ENCODE data around the gene PTK6.
"Not testable (repeated sequence)": the region's sequence is repeated elsewhere in the genome, so short reads cannot be mapped to it uniquely, and the experiment has no call there.

PTK6 gene

GRCh38 chr20:63529861-63530787 is 7.1 kb downstream of the PTK6 start:
- no peak for DNase-seq (ENCODE audit: low read depth)

DNA sequence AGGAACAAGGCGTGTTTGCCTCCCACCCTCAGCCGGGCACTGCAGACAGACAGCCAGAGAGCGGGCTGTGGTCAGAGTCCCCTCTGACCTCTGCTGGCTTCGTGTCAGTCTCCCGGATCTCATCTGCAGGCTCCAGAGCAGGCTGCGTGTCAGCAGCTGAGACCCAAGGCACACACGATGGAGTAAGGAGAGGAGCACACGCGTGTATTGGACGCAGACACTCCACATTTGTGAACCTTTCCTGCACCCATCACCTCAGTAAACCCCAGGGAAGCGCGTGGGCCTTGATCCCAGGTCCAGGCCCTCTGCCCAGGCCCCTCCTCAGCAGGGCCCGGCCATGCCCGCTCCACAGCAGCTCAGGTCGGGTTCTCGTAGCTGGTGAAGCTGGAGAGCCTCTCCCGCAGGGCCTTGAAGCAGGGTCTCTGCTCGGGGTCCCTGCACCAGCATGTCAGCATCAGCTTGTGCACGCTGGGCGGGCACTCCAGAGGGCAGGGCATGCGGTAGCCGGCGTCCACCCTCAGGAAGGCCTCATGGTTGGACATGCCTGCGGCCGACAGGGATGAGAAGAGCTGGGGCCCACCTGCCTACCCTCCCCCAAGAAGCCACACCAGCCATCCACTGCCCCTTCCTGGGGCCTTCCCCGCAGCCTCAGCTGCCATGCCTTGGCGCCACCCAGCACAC is 7.9 kb downstream of the PTK6 start:
- DNase-seq (ENCODE audit: low read depth) = no peak

- no peak for DNase-seq (ENCODE audit: low read depth)
Measured at GRCh38 chr20:63527184-63527583, 10.0 kb downstream of the PTK6 start.

DNA sequence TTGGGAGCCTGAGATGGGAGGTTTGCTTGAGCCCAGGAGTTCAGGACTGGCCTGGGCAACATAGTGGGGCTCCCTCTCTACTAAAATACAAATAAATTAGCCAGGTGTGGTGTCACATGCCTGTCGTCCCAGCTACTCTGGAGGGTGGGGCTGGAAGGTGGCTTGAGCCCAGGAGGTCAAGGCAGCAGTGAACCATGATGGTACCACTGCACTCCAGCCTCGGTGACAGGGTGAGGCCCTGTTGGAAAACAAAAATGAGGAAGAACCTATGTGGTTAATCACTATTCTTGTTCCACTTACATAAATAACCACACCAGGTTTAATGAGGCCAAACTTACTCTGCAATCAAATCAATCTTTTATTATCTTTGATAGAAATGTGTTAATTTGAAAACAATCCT is 11.2 kb downstream of the PTK6 start:
- no peak for DNase-seq (ENCODE audit: low read depth)

GRCh38 chr20:63525185-63525584 is 12.0 kb downstream of the PTK6 start:
- no peak for DNase-seq (ENCODE audit: low read depth)

DNA sequence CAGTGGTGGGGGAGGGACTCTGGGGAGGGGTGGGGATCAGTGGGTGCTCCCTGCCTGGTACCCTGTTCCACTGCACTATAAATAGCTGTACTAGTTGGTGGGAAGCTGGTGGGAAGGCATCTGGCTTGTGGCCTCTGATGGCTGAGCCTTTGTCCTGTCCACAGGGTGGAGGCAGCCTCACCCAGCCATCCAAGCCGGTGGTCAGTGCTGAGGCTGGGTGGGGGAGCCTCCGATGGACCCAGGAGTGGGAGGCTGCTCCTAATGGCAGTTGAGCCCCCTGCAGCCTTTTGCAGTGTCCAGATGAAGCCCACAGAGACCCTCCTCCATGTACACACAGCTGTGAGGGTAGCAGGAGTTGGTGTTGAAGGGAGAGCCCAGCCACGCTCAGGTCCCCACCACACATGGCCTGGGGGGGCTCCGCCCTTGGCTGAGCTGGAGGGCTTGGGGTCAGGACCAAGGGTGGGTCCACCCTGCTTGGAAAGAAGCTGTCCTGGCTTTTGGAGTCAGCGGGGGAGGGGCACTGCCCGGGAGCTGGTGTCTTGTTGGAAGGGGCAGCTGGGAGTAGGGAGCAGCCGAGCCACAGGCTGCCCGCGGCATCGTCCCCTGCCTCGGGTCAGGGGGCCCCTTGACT is 14.1 kb downstream of the PTK6 start:
- DNase-seq (ENCODE audit: low read depth) = no peak

DNA sequence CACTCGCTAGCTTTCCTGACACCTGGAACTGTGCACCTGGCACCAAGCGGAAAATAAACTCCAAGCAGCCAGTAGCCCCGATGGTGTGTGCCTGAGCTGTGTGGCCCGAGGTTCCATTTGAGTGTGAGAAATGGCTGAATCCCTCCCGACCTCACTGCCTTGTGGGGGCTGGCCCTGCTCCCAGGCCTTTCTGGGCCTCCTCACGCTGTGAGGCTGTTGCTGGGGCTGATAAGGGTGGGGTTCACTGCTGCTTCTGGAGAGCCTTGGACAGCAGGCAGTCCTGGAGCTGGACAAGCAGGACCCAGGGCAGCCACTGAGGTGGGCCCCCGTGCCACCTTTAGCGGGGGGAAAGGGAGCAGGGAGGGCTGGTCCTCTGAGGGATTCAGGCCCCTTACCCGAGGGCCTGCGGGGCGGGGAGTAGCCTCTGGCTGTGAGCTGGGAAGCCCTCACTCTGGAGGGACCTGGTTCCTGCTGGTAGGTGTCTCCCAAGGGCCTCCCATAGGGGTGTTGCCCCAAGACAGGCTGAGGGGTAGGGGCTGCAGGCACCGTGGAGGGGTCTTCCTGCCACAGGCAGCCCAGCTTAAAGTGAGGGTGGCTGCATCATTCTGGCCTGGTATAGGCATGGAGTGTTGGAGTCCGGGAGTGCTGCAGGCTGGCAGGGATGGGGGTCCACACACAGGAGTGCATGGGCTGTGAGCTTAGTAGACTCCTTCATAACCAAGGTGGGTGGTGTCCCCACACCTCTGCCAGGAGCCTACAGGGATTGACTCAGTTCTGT is 14.9 kb downstream of the PTK6 start:
- DNase-seq (ENCODE audit: low read depth) = no peak

GRCh38 chr20:63521602-63522001 is 15.6 kb downstream of the PTK6 start:
- DNase-seq (ENCODE audit: low read depth) = no peak

DNA sequence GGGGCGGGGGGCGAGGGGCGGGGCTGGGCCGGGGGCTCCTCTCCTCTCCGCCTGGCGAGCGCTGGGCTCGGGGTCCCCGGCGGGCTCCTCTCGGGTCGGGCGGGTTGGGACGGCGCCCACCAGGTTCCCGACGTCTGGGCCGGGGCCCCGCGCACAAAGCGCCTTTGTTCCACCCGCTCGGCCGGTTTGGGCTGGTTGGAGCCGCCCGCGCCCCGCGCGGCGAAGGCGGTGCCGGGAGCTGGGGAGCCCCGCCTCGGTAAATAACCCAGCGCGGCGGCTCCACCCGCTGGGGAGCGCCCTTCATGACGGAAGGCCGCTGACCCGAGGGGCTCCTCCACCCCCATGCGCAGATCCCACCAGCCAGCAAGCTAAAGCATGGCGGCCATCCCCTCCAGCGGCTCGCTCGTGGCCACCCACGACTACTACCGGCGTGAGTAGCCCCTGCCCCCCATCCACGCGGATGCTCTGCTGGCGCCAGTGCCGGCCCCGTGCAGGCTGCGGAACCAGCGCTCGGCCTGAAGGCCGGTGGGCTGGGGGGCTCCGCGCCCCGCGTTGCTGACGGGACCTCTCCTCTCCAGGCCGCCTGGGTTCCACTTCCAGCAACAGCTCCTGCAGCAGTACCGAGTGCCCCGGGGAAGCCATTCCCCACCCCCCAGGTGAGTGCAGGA is 16.1 kb downstream of the PTK6 start:
- DNase-seq (ENCODE audit: low read depth) = peak; percentile 68

DNA sequence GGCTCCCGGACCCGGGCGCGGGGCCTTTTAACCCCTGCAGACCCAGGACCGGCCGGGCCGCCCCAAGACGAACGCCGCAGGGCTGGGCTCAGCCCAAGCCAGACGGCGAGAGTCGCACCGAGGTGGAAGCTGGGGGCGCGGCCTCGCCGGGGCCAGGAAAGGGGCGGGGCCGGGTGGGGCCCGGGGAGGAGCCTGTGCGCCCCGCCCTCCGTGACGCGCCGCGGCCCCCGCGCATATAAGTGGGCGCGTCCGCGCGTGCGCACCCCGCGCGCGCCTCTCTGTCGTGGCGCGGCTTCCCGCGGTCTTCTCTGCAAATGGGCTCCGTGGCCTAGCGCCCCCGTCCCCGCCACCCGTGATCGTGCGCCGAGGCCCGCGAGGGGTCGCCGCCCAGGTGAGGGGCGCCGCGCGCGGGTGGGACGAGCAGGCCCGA is 16.7 kb downstream of the PTK6 start, which contains the start of gene PPDPF:
TSS of gene PPDPF (plus strand) at position 262 of the 430 bp plus-strand sequence. CDS start 544 bp downstream, outside the sequence.
- DNase-seq (ENCODE audit: low read depth) = peak; percentile 84

DNA sequence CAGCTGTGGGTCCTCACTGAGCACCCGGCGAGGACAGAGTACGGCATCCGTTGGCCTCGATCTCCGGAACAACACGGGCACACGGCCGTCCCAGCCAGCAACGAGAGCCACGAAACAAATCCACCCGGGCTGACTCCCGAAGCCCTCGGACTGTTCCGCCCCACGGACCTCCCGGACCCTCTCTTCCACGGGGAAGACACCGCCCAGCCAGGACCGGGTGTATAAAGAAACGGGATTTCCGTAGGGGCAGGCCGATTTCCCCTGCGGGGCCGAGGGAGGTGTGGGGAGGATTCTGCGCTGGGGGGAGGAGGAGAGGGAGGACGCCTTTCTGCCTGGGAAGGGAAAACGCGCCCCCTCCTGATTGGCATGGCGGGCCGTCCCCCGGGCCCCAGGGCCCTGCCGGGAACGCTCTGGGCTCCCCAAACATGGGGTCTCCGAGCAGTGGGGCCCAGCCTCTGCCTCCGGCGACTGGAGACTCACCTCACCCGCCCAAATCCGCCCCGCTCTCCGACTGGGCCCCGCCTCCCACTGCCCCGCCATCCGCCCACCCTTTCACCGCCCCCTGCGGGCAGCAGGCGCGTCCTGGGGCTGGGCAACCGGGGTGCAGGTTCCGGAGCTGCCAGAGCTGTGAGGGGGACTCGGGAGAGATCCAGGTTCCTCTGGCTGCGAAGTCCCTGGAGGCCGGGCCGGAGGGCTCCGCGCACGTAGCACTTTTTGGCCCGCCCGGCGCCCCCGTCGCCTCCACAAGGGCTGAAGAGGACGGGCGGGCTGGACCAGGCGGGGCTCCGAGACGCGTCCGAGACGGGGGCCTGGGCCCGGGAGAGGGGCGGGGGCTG is 17.3 kb downstream of the PTK6 start:
- DNase-seq (ENCODE audit: low read depth) = peak; percentile 58

DNA sequence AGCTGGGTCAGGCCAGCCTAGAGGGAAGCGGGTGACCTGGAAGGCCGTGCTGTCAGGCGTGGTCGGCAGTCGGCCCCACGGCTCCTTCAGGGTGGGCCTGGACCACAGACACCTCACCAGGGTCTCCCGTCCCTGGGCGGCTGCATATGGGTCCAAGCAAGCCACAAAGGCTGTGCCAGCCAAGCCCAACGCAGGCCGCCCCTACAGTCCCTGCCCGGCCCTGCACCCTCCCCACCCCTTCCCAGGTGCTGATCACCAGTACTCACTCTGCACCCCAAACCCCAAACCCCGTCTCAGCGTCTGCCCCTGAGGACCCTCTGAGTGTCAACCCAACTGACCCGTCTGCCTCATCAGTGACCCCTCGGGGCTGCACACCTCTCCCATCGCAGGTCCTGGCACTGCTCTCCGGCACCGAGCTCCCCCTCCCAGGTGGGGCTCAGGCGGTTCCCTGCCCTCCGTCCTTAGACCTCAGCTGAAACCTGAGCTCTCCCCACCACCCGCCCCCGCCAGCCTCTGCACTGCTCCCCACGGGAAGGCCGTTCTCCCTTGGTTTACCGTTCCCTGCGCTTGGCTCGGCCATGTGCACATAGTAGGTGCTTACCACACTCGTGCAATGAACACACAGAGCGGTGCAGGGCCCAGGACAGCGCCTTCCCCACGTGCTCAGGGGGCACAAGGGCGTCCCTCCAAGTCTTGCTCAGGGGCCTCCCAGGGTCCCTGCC is 18.1 kb downstream of the PTK6 start:
- DNase-seq (ENCODE audit: low read depth) = no peak

DNA sequence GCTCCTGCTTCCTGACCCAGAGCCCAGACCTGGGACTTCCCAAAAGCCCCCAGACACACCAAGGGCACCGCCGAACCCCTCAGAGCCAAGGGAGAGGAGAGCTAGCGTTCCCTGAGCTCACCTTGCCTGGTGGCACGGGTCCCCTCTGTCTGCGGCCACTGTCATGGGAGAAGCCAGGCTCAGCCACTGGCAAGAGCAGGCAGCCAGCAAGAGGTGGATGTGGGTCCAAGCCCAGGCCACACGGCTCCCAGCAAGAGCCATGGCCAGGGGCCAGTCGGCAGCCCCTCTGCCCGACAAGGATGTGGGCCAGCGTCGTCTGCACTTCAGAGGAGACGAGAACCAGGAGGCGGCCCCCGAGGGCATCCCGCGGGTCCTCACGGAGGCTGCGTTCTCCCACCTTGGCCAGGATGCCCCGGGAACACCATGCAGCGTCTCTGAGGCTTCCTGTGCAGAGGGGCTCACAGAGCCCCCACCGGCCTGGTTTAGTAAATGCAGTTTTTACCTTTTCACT is 18.8 kb downstream of the PTK6 start:
- DNase-seq (ENCODE audit: low read depth) = no peak

DNA sequence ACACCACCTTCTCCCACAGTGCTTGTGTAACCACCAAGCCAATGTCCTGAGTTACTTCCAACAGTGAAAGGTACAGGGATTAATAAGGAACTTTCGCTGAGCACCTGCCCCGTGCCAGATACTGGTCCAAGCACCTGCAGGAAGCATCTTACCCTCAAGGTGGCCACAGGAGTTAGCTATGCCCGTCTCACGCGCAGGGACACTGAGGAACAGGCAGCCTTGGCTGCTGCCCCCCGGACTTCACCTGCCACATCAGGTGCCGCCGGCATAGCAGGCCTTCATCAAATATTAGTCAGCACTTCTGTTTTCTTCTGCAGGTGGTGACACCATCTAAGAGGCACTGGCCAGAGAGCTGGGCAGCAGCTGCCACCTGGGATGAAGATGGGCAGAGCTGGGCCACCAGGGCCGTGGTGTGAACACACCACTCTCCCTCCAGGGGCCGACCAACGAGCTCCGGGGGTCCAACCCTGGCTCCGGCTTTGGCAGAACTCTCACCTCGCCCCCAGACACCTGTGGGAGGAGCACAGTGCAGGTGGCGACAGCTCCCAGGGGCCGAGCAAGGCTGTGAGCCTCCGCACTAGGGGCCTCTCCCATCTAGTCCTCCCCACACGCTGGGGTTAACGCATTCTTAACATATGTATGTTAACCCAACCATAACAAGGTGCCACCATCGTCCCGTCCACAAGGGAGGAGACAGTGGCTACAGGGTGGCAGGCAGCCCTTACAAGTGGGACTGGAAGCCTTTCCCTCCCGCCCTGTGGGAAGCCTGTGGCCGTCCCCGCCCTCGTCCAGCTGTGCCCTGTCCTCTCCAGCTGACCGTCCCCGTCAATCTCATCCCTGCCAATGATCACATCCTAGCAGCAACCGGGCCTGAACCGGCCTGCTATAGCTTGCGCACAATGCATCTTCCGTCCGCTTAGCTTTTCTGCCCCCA is 19.5 kb downstream of the PTK6 start:
- no peak for DNase-seq (ENCODE audit: low read depth)

- not testable (repeated sequence) for DNase-seq (ENCODE audit: low read depth)
Measured at GRCh38 chr20:63514520-63514919, 22.7 kb downstream of the PTK6 start.

DNA sequence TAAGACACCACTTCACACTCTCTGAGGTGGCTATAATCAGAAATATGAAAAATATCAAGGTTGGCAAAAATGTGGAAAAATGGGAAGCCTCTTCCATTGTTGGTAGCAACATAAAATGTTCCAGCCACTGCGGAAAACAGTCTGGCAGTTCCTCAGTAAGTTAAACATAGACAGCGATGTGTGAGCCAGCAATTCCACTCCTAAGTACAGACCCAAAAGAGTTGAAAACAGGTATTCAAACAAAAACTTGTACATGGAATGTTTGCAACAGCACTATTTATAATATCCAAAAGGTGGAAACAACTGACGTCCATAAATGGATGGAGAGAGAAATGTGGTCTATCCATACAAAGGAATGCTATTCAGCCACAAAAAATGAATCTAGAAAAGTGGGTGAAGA is 24.0 kb downstream of the PTK6 start:
- DNase-seq (ENCODE audit: low read depth) = no peak

DNA sequence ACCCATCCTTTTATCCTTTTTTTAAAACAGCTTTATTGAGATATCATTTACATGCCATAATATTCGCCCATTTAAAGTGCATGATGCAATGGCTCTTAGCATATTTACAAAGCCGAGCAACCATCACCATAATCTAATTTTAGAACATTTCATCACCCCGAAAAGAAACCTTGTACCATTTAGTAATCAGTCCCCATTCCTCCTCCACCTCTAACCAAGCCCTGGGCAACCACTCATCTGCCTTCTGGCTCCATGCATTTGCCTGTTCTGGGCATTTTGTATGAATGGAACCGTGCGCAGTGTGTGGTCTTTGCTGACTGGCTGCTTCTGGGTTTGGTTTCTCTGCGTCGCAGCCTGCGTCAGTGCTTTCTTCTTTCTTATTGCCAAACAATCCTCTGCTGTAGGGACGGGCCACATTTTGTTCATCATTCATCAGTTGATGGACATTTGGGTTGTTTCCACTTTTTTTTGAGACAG is 28.1 kb downstream of the PTK6 start:
- DNase-seq (ENCODE audit: low read depth) = no peak

DNA sequence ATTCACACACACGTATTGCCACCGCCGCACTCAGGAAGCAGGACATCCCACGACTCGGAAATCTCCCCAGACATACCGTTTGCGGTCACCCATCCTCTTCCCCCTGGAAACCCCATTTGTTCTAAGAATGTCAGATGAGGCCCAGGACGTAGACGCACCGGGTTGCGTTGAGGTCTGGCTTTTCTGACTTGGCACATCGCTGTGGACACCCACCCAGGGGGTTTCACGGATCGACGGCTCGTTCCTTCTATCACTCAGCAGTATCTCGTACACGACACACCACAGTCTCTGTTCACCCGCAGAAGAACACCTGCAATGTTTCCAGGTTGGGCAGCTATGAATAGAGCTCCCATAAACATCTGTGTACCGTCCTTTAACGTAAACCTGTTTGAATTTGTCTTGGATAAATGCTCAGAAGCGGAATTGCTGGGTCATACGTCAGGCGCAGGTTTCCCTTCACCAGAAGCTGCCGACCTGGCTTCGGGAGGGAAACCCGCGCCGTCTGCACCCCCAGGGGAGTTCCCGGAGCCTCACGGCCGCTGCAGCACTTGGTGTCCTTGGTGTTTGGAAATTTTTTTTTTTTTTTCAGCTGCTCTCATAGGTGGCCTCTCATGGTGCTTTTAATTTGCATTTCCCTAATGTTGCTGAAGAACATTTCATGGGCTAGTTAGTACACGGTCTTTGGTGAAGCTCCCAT is 29.0 kb downstream of the PTK6 start:
- DNase-seq (ENCODE audit: low read depth) = no peak
